Measurements from ENCODE around the gene ASPHD2.

Gene ASPHD2

GRCh38 chr22:26479043-26479791, 50.2 kb downstream of the ASPHD2 start:
- DNase-seq, result peak; percentile 71

- DNase-seq, result peak; percentile 75
These were observed 50.9 kb downstream of the ASPHD2 start for GRCh38 chr22:26479792-26480610.

- DNase-seq, result no peak
These were observed 51.5 kb downstream of the ASPHD2 start for GRCh38 chr22:26480611-26480932.

GRCh38 chr22:26481112-26481693, 52.1 kb downstream of the ASPHD2 start:
- DNase-seq, result no peak

- no peak for DNase-seq
These were observed 52.6 kb downstream of the ASPHD2 start for GRCh38 chr22:26481694-26482093.

- no peak for DNase-seq
These were observed 53.1 kb downstream of the ASPHD2 start for GRCh38 chr22:26482161-26482560.

GRCh38 chr22:26483043-26483438, 54.0 kb downstream of the ASPHD2 start:
- no peak for DNase-seq

GRCh38 chr22:26483439-26484359, 54.6 kb downstream of the ASPHD2 start, which contains the start of the genes HPS4 and SRRD:
Gene HPS4, minus strand, starts transcription at chr22:26483783. Its CDS starts 2,021 bp downstream, at chr22:26481762.
Gene SRRD, plus strand, starts transcription at chr22:26483877. Its CDS starts 14 bp downstream, at chr22:26483891.
- peak; percentile 90 for DNase-seq

GRCh38 chr22:26484360-26484706, 55.3 kb downstream of the ASPHD2 start:
- DNase-seq, result peak; percentile 23

- no peak for DNase-seq
These were observed 56.0 kb downstream of the ASPHD2 start for GRCh38 chr22:26485013-26485412.

- no peak for DNase-seq
These were observed 56.8 kb downstream of the ASPHD2 start for GRCh38 chr22:26485806-26486390.

GRCh38 chr22:26486394-26486793, 57.3 kb downstream of the ASPHD2 start:
- no peak for DNase-seq

GRCh38 chr22:26487996-26488395, 58.9 kb downstream of the ASPHD2 start:
- no peak for DNase-seq

GRCh38 chr22:26489447-26490036, 60.5 kb downstream of the ASPHD2 start:
- no peak for DNase-seq

- no peak for DNase-seq
These were observed 63.2 kb downstream of the ASPHD2 start for GRCh38 chr22:26492220-26492619.

- no peak for DNase-seq
These were observed 65.4 kb downstream of the ASPHD2 start for GRCh38 chr22:26494506-26494905.

Measured in NCI-H1092 treated with DMSO at 0.1 percent for 48 hours (cell line).